ENCODE results near the gene EFNA1.

- TF ChIP-seq CTCF (conservative IDR thresholded peaks at IDR 0.05; ENCODE audit: low read length), result peak; percentile 84
- no peak for TF ChIP-seq EZH2phosphoT487 (IDR thresholded peaks at IDR 0.05; ENCODE audit: borderline replicate concordance)
Measured at GRCh38 chr1:155084722-155085503, 42.8 kb upstream of the EFNA1 start.
